GM12878 (cell line): Measurements from ENCODE around the gene SPOCK1. TPM values are rescaled to one million over a fixed set of nuclear protein-coding genes. Genes with fewer than 3 reads are reported as not detected.

Experiments used
- ATAC-seq: fragments of 200-7000 bp; cut with Tn5 transposase; 3 replicates; pipeline ENCODE4 v1.9.1; 2020; ENCODE audit warnings: mild to moderate bottlenecking, moderate library complexity
- BruUV-seq: library from RNA; stranded (reverse); fragments of 400-500 nt; replicated peaks from 2 replicates; lab custom pipeline; 2021; lab: Mats Ljungman, UMichigan
- CTCF ChIA-PET: fragments of 300-600 bp; sonication (Branson Sonifier 250); formaldehyde crosslinking; extraction: SDS; loops from one replicate; lab custom pipeline; 2021; ENCODE audit warnings: inconsistent platforms; lab: Yijun Ruan, JAX
- POLR2A ChIA-PET: fragments of 350-600 bp; formaldehyde crosslinking; extraction: SDS; loops from one replicate; lab custom pipeline; 2021; ENCODE audit warnings: inconsistent platforms; lab: Charles Lee
- RAD21 ChIA-PET: fragments of 300-600 bp; sonication (Branson Sonifier 250); formaldehyde crosslinking; loops from one replicate; lab custom pipeline; 2023; ENCODE audit warnings: antibody characterized with exemption; ENCODE audit not compliant: unreplicated experiment; lab: Charles Lee
- SMC1A ChIA-PET: fragments of 300-600 bp; sonication (Branson Sonifier 250); formaldehyde crosslinking; loops from one replicate; lab custom pipeline; 2023; ENCODE audit not compliant: unreplicated experiment, uncharacterized antibody; lab: Charles Lee
- DNase-seq: peaks from one replicate; pipeline ENCODE4 v3.0.0-alpha.2; 2011; ENCODE audit warnings: low read depth, low spot score
- FAIRE-seq: peaks from 3 replicates; lab custom pipeline; 2011; peaks lifted over from hg19 to GRCh38; lab: Jason Lieb, UNC
- H2AFZ ChIP-seq: 2 replicates; pipeline ENCODE4 v1.6.0; 2011; ENCODE audit warnings: low read depth, low read length, control low read depth; ENCODE audit not compliant: control insufficient read depth
- H3K27ac ChIP-seq: 2 replicates; pipeline ENCODE4 v1.5.1; 2011; ENCODE audit warnings: control low read depth; ENCODE audit not compliant: control insufficient read depth, insufficient read depth
- H3K27me3 ChIP-seq, 2 experiments: replicated peaks in 1 of 2; 2 replicates each; pipeline versions ENCODE4 v1.6.0 to v1.6.1; 2011; ENCODE audit warnings: low read length in 1 of 2; ENCODE audit not compliant: control insufficient read depth in 2 of 2, insufficient read depth in 2 of 2
- H3K36me3 ChIP-seq, 2 experiments: 2 replicates each; pipeline ENCODE4 v1.5.1; 2011; ENCODE audit warnings: low read length in 1 of 2; ENCODE audit not compliant: control insufficient read depth in 2 of 2, insufficient read depth in 2 of 2
- H3K4me1 ChIP-seq: 2 replicates; pipeline ENCODE4 v1.6.1; 2011; ENCODE audit warnings: mild to moderate bottlenecking, low read length, moderate library complexity, mixed read lengths; ENCODE audit not compliant: control insufficient read depth, insufficient read depth
- H3K4me2 ChIP-seq: 2 replicates; pipeline ENCODE4 v1.6.0; 2011; ENCODE audit warnings: control low read depth; ENCODE audit not compliant: control insufficient read depth, insufficient read depth
- H3K4me3 ChIP-seq: fragments of 200-600 bp; sonication (generic); 2 replicates; pipeline ENCODE4 v1.5.1; 2016
- H3K79me2 ChIP-seq: 2 replicates; pipeline ENCODE4 v1.6.0; 2011; ENCODE audit warnings: low read length; ENCODE audit not compliant: control insufficient read depth, insufficient read depth
- H3K9ac ChIP-seq: 2 replicates; pipeline ENCODE4 v1.8.0; 2011; ENCODE audit warnings: low read length, control low read depth, mixed read lengths; ENCODE audit not compliant: control insufficient read depth, insufficient read depth
- H3K9me3 ChIP-seq: replicated peaks from 3 replicates; pipeline ENCODE4 v1.5.1; 2011; ENCODE audit warnings: mild to moderate bottlenecking, low read length; ENCODE audit not compliant: control insufficient read depth, insufficient read depth
- H4K20me1 ChIP-seq: 2 replicates; pipeline ENCODE4 v1.6.0; 2011; ENCODE audit not compliant: control insufficient read depth, insufficient read depth
- CHD4 ChIP-seq: fragments of 200-600 bp; sonication (generic); IDR thresholded peaks from 2 replicates; pipeline ENCODE4 v1.6.1; 2016; ENCODE audit warnings: mild to moderate bottlenecking
- EGR1 ChIP-seq, 2 experiments: IDR thresholded peaks; 1 replicate in 1 of 2; 2 replicates in 1 of 2; pipeline ENCODE4 v1.6.1; 2011 to 2012; ENCODE audit warnings: low read depth in 2 of 2, low read length in 2 of 2, borderline replicate concordance in 1 of 2, mild to moderate bottlenecking in 1 of 2, moderate library complexity in 1 of 2
- JUND ChIP-seq: IDR thresholded peaks from 2 replicates; pipeline ENCODE4 v1.6.1; 2012; ENCODE audit warnings: low read depth, mild to moderate bottlenecking, low read length, improper control_type of control experiment, moderate library complexity
- LARP7 ChIP-seq: fragments of 450-650 bp; IDR thresholded peaks from 2 replicates; pipeline ENCODE4 v1.6.1; 2017; ENCODE audit warnings: mild to moderate bottlenecking
- STAT3 ChIP-seq: IDR thresholded peaks from 2 replicates; pipeline ENCODE4 v1.6.1; 2011; ENCODE audit warnings: low read depth, low read length, improper control_type of control experiment
- WGBS: methylation state at CpG from one replicate; pipeline ENCODE4 v1.1.6; 2016; ENCODE audit warnings: low lambda C conversion rate; ENCODE audit not compliant: insufficient replicate concordance, insufficient coverage; ENCODE audit errors: missing lambda C conversion rate; 5-methylcytosine and 5-hydroxymethylcytosine counted together
- in situ Hi-C: fragments of 300-500 bp; cut with MboI; formaldehyde crosslinking; loops from 9 replicates; pipeline ENCODE4 v1.14.3; 2018; ENCODE audit warnings: mixed read lengths
- intact Hi-C: fragments of 100-400 bp; cut with micrococcal nuclease; formaldehyde crosslinking; loops from one replicate; pipeline ENCODE4 v1.14.2; 2022; ENCODE audit not compliant: unreplicated experiment
- polyA plus RNA-seq, 11 experiments: library from polyadenylated mRNA; depleted of rRNA in 4 of 11; unstranded in 6 of 11; stranded (reverse) in 5 of 11; fragments of >200 nt; fragmentation: Nextera tagmentation in 4 of 11; fragmentation: Illumina TruSeq in 1 of 11; extraction: Ambion mirVana in 4 of 11; extraction: Trizol in 1 of 11; gene quantifications; 1 replicate in 1 of 11; 2 replicates in 10 of 11; pipeline versions ENCODE4 v1.2.1 to v1.2.3, GENCODE V29; 2011 to 2016; ENCODE audit warnings: inconsistent platforms in 2 of 11, missing spikeins in 2 of 11, low read depth in 1 of 11
- total RNA-seq, 4 experiments: library from RNA; depleted of rRNA in 3 of 4; stranded (reverse); fragments of >200 nt in 3 of 4; fragmentation: Illumina TruSeq in 1 of 4; extraction: Trizol in 1 of 4; gene quantifications; 2 replicates each; pipeline versions ENCODE4 v1.2.1 to v1.2.3, GENCODE V29; 2013 to 2021
- TF ChIP-seq, protein P1 (sequence below): fragments of 450-650 bp; IDR thresholded peaks from 2 replicates; pipeline ENCODE4 v1.6.1; 2017; ENCODE audit warnings: antibody characterized with exemption, mild to moderate bottlenecking, moderate library complexity
- TF ChIP-seq, protein P2 (sequence below), 3 experiments: IDR thresholded peaks in 2 of 3; conservative IDR thresholded peaks in 1 of 3; 2 replicates each; pipeline ENCODE4 v1.5.1; 2011; ENCODE audit warnings: low read depth in 3 of 3, low read length in 3 of 3, mild to moderate bottlenecking in 3 of 3, control low read depth in 2 of 3, moderate library complexity in 2 of 3, inconsistent platforms in 1 of 3, mixed read lengths in 1 of 3; ENCODE audit not compliant: control insufficient read depth in 2 of 3, insufficient read depth in 1 of 3; ENCODE audit errors: extremely low read depth in 1 of 3
- TF ChIP-seq, protein P3 (sequence below): IDR thresholded peaks from 2 replicates; pipeline ENCODE4 v1.6.1; 2011; ENCODE audit warnings: borderline replicate concordance, low read depth, mild to moderate bottlenecking, moderate library complexity, low read length; ENCODE audit not compliant: insufficient read depth, poor library complexity, severe bottlenecking

SPOCK1 gene
- total and polyA plus RNA-seq, 10 of the 15 experiments (the other 5 are each of a cell fraction or from before 2014, with no cell fraction given), result 0.06 to 0.68 (median 0.25) TPM; not detected in 3

DNA sequence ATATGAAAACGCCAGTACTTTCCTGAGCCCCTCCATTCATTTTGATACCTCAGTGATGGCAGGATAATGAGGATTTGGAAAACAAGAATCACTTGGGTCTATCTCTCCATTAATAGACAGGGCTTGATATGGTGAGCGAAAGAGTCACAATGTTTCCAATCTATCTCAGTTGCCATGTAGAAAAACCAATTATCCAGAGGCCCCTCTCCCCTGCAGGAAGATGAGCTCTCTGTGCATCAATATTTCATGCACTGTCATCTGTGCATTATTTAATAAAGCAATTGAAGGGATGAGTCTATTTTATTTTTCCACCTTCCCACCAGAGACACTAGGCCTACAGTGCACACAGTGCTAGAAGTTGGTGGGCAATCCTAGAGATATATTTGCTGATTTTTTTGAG is 326.9 kb downstream of the SPOCK1 start:
- Histone ChIP-seq H3K36me3 (no peaks in the 10 kb centered on the region), H3K27me3 (peaks cover 2% of the 10 kb centered on the region in 2 experiments; a peak in 2 of 4 replicates), H3K9ac (no peak overlapping the region), H2AFZ (no peak overlapping the region), H4K20me1 (no peaks in the 10 kb centered on the region), H3K79me2 (no peaks in the 10 kb centered on the region), H3K4me1 (no peaks in the 10 kb centered on the region), H3K9me3 (no peaks in the 10 kb centered on the region), H3K4me3 (no peak overlapping the region), H3K4me2 (no peak overlapping the region), H3K27ac (no peak overlapping the region)
- in situ Hi-C loops, result no loop called here
- ChIA-PET SMC1A (no interaction called here), POLR2A (no interaction called here), RAD21 (no interaction called here), CTCF (no interaction called here)
- ATAC-seq (no peak), FAIRE-seq (no peak), DNase-seq (no peak)
- BruUV-seq, result no TSS peak
- intact Hi-C loops, result no loop called here
- 11% methylated on average over 2 of the region's 2 CpGs for WGBS
- no peak for TF ChIP-seq JUND
- TF ChIP-seq, protein P1, sequence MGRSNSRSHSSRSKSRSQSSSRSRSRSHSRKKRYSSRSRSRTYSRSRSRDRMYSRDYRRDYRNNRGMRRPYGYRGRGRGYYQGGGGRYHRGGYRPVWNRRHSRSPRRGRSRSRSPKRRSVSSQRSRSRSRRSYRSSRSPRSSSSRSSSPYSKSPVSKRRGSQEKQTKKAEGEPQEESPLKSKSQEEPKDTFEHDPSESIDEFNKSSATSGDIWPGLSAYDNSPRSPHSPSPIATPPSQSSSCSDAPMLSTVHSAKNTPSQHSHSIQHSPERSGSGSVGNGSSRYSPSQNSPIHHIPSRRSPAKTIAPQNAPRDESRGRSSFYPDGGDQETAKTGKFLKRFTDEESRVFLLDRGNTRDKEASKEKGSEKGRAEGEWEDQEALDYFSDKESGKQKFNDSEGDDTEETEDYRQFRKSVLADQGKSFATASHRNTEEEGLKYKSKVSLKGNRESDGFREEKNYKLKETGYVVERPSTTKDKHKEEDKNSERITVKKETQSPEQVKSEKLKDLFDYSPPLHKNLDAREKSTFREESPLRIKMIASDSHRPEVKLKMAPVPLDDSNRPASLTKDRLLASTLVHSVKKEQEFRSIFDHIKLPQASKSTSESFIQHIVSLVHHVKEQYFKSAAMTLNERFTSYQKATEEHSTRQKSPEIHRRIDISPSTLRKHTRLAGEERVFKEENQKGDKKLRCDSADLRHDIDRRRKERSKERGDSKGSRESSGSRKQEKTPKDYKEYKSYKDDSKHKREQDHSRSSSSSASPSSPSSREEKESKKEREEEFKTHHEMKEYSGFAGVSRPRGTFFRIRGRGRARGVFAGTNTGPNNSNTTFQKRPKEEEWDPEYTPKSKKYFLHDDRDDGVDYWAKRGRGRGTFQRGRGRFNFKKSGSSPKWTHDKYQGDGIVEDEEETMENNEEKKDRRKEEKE, result no peak
- TF ChIP-seq, protein P2, sequence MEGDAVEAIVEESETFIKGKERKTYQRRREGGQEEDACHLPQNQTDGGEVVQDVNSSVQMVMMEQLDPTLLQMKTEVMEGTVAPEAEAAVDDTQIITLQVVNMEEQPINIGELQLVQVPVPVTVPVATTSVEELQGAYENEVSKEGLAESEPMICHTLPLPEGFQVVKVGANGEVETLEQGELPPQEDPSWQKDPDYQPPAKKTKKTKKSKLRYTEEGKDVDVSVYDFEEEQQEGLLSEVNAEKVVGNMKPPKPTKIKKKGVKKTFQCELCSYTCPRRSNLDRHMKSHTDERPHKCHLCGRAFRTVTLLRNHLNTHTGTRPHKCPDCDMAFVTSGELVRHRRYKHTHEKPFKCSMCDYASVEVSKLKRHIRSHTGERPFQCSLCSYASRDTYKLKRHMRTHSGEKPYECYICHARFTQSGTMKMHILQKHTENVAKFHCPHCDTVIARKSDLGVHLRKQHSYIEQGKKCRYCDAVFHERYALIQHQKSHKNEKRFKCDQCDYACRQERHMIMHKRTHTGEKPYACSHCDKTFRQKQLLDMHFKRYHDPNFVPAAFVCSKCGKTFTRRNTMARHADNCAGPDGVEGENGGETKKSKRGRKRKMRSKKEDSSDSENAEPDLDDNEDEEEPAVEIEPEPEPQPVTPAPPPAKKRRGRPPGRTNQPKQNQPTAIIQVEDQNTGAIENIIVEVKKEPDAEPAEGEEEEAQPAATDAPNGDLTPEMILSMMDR (IDR thresholded peaks at IDR 0.05 in 2 of 3, conservative IDR thresholded peaks at IDR 0.05 in 1 of 3; ENCODE audit: control insufficient read depth in 2 of 3, extremely low read depth in 1 of 3, insufficient read depth in 1 of 3, low read depth in 3 of 3, low read length in 3 of 3), result no peak
- no peak for TF ChIP-seq EGR1 (IDR thresholded peaks at IDR 0.05; ENCODE audit: borderline replicate concordance in 1 of 2, low read depth in 2 of 2, low read length in 2 of 2)
- TF ChIP-seq CHD4, result no peak
- TF ChIP-seq STAT3, result no peak
- TF ChIP-seq, protein P3, sequence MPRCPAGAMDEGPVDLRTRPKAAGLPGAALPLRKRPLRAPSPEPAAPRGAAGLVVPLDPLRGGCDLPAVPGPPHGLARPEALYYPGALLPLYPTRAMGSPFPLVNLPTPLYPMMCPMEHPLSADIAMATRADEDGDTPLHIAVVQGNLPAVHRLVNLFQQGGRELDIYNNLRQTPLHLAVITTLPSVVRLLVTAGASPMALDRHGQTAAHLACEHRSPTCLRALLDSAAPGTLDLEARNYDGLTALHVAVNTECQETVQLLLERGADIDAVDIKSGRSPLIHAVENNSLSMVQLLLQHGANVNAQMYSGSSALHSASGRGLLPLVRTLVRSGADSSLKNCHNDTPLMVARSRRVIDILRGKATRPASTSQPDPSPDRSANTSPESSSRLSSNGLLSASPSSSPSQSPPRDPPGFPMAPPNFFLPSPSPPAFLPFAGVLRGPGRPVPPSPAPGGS, result no peak
- TF ChIP-seq LARP7, result no peak
